H9 (cell line): ENCODE measurements around the gene ZNF202. TPM values are rescaled to one million over a fixed set of nuclear protein-coding genes. Genes with fewer than 3 reads are reported as not detected.

ENCODE experiments used
- DNase-seq: peaks from one replicate; pipeline ENCODE4 v3.0.0-alpha.2; 2017
- H2AFZ ChIP-seq: one replicate; pipeline ENCODE4 v1.6.1; 2013; ENCODE audit warnings: mild to moderate bottlenecking, low read length, control low read depth, moderate library complexity
- H2AK5ac ChIP-seq: 2 replicates; pipeline ENCODE4 v1.6.1; 2013; ENCODE audit warnings: low read length, control low read depth, mixed read lengths; ENCODE audit not compliant: insufficient read length
- H2BK120ac ChIP-seq: one replicate; pipeline ENCODE4 v1.6.1; 2013; ENCODE audit warnings: low read depth, mild to moderate bottlenecking, low read length, control low read depth, inconsistent platforms; ENCODE audit not compliant: poor library complexity, severe bottlenecking
- H2BK12ac ChIP-seq: 2 replicates; pipeline ENCODE4 v1.6.1; 2013; ENCODE audit warnings: low read length, control low read depth, mixed read lengths, low read depth; ENCODE audit not compliant: insufficient read length
- H2BK15ac ChIP-seq: 2 replicates; pipeline ENCODE4 v1.6.1; 2013; ENCODE audit warnings: low read depth, low read length, control low read depth
- H2BK20ac ChIP-seq: one replicate; pipeline ENCODE4 v1.6.1; 2013; ENCODE audit warnings: low read depth, mild to moderate bottlenecking, low read length, control low read depth, inconsistent platforms; ENCODE audit not compliant: poor library complexity, severe bottlenecking
- H2BK5ac ChIP-seq: 2 replicates; pipeline ENCODE4 v1.6.1; 2013; ENCODE audit warnings: low read length, control low read depth, mixed read lengths; ENCODE audit not compliant: insufficient read length
- H3K14ac ChIP-seq: 2 replicates; pipeline ENCODE4 v1.6.1; 2013; ENCODE audit warnings: low read length, control low read depth; ENCODE audit not compliant: insufficient read depth
- H3K18ac ChIP-seq: 2 replicates; pipeline ENCODE4 v1.6.1; 2013; ENCODE audit warnings: low read depth, mild to moderate bottlenecking, mixed read lengths, low read length, control low read depth; ENCODE audit not compliant: insufficient read length
- H3K23ac ChIP-seq: 2 replicates; pipeline ENCODE4 v1.6.1; 2013; ENCODE audit warnings: low read length, control low read depth, mixed read lengths, low read depth; ENCODE audit not compliant: insufficient read length
- H3K23me2 ChIP-seq: 2 replicates; pipeline ENCODE4 v1.6.1; 2013; ENCODE audit warnings: low read depth, mild to moderate bottlenecking, mixed read lengths, low read length, control low read depth; ENCODE audit not compliant: insufficient read length, poor library complexity, severe bottlenecking
- H3K27ac ChIP-seq: 2 replicates; pipeline ENCODE4 v1.5.1; 2013; ENCODE audit warnings: low read length, control low read depth, mixed read lengths, low read depth; ENCODE audit not compliant: insufficient read length
- H3K27me3 ChIP-seq: 2 replicates; pipeline ENCODE4 v1.6.1; 2013; ENCODE audit warnings: low read length, control low read depth, inconsistent platforms; ENCODE audit not compliant: insufficient read depth
- H3K4ac ChIP-seq: 2 replicates; pipeline ENCODE4 v1.6.1; 2013; ENCODE audit warnings: low read depth, mild to moderate bottlenecking, control low read depth, inconsistent platforms, low read length, moderate library complexity
- H3K4me1 ChIP-seq: 2 replicates; pipeline ENCODE4 v1.6.1; 2013; ENCODE audit warnings: low read length, control low read depth, inconsistent platforms; ENCODE audit not compliant: insufficient read depth
- H3K4me2 ChIP-seq: 2 replicates; pipeline ENCODE4 v1.6.1; 2013; ENCODE audit warnings: low read length, control low read depth, mixed read lengths; ENCODE audit not compliant: insufficient read length, insufficient read depth
- H3K56ac ChIP-seq: 2 replicates; pipeline ENCODE4 v1.6.1; 2013; ENCODE audit warnings: low read depth, mild to moderate bottlenecking, mixed read lengths, low read length, control low read depth; ENCODE audit not compliant: insufficient read length
- H3K79me1 ChIP-seq: 2 replicates; pipeline ENCODE4 v1.6.1; 2013; ENCODE audit warnings: low read depth, mild to moderate bottlenecking, moderate library complexity, low read length, control low read depth, inconsistent platforms; ENCODE audit not compliant: insufficient read depth, poor library complexity, severe bottlenecking
- H3K79me2 ChIP-seq: 2 replicates; pipeline ENCODE4 v1.6.1; 2013; ENCODE audit warnings: low read length, control low read depth, inconsistent platforms; ENCODE audit not compliant: insufficient read depth
- H3K9ac ChIP-seq: 2 replicates; pipeline ENCODE4 v1.6.1; 2013; ENCODE audit warnings: low read length, control low read depth, mixed read lengths; ENCODE audit not compliant: insufficient read length; ENCODE audit errors: extremely low read depth
- H3K9me3 ChIP-seq: one replicate; pipeline ENCODE4 v1.6.1; 2013; ENCODE audit warnings: low read depth, low read length, inconsistent platforms; ENCODE audit not compliant: control insufficient read depth
- H3T11ph ChIP-seq: one replicate; pipeline ENCODE4 v1.6.1; 2013; ENCODE audit warnings: mild to moderate bottlenecking, low read length, control low read depth, inconsistent platforms
- H4K20me1 ChIP-seq: one replicate; pipeline ENCODE4 v1.6.1; 2013; ENCODE audit not compliant: control insufficient read depth, insufficient read length, insufficient read depth
- H4K5ac ChIP-seq: 2 replicates; pipeline ENCODE4 v1.6.1; 2013; ENCODE audit warnings: low read depth, mild to moderate bottlenecking, mixed read lengths, low read length, control low read depth; ENCODE audit not compliant: insufficient read length
- H4K8ac ChIP-seq: replicated peaks from 2 replicates; pipeline ENCODE4 v1.6.1; 2013; ENCODE audit warnings: low read length, control low read depth, mixed read lengths, low read depth; ENCODE audit not compliant: insufficient read length
- H4K91ac ChIP-seq: 2 replicates; pipeline ENCODE4 v1.6.1; 2013; ENCODE audit warnings: low read depth, mild to moderate bottlenecking, moderate library complexity, mixed read lengths, low read length, control low read depth; ENCODE audit not compliant: insufficient read length
- H3K27ac Mint-ChIP-seq, 3 experiments: 2 replicates in 2 of 3; 3 replicates in 1 of 3; pipeline ENCODE4 v1.8.0; 2020 to 2021; ENCODE audit warnings: mixed read lengths in 3 of 3, mild to moderate bottlenecking in 1 of 3, moderate library complexity in 1 of 3
- H3K27me3 Mint-ChIP-seq: 2 replicates; pipeline ENCODE4 v1.8.0; 2021; ENCODE audit warnings: low read depth, mild to moderate bottlenecking, moderate library complexity, mixed read lengths
- H3K36me3 Mint-ChIP-seq, 3 experiments: 2 replicates in 2 of 3; 3 replicates in 1 of 3; pipeline ENCODE4 v1.8.0; 2020 to 2021; ENCODE audit warnings: low read depth in 3 of 3, mixed read lengths in 3 of 3; ENCODE audit not compliant: insufficient read depth in 1 of 3
- H3K4me1 Mint-ChIP-seq, 2 experiments: 2 replicates each; pipeline ENCODE4 v1.8.0; 2020; ENCODE audit warnings: mixed read lengths in 2 of 2
- H3K4me3 Mint-ChIP-seq, 2 experiments: 2 replicates in 1 of 2; 3 replicates in 1 of 2; pipeline ENCODE4 v1.8.0; 2020 to 2021; ENCODE audit warnings: mild to moderate bottlenecking in 2 of 2, mixed read lengths in 2 of 2, moderate library complexity in 1 of 2
- H3K9me3 Mint-ChIP-seq, 2 experiments: 2 replicates in 1 of 2; 3 replicates in 1 of 2; pipeline ENCODE4 v1.8.0; 2020; ENCODE audit warnings: mild to moderate bottlenecking in 2 of 2, mixed read lengths in 2 of 2, moderate library complexity in 1 of 2
- WGBS: extraction: QIAGEN DNeasy Blood & Tissue Kit; methylation state at CpG from one replicate; pipeline ENCODE4 v1.1.7; 2013; ENCODE audit warnings: missing lambda C conversion rate, low lambda C conversion rate, mixed read lengths; ENCODE audit not compliant: insufficient read length; ENCODE audit errors: extremely low coverage; 5-methylcytosine and 5-hydroxymethylcytosine counted together
- total RNA-seq: library from RNA; stranded (reverse); gene quantifications from 2 replicates; pipeline ENCODE4 v1.2.1, GENCODE V29; 2021
- TF ChIP-seq, protein P1 (sequence below): fragments of 200-600 bp; sonication (generic); conservative IDR thresholded peaks from 3 replicates; pipeline ENCODE4 v1.8.0; 2021; ENCODE audit warnings: antibody characterized with exemption, mild to moderate bottlenecking

The ZNF202 gene
- total RNA-seq, 1 experiment from 2014 or later = 49.2 TPM

DNA sequence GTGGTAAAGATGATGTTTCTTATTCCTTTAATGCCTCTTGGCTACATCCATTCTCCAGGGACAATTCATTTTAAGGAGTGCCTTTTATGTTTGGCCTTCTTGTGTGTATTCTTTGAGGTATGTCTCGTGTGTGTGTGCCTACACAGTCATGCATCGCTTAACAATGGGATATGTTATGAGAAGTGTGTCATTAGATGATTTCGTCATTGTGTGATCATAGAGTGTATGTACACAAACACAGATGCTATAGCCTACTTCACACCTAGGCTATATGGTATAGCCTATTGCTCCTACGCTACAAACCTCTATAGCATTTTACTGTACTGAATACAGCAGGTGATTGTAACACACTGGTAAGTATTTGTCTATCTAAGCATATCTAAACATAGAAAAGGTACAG lies 23.0 kb downstream of the ZNF202 start:
- no peaks in the 10 kb centered on the region for H3K79me2 ChIP-seq
- TF ChIP-seq, protein P1, sequence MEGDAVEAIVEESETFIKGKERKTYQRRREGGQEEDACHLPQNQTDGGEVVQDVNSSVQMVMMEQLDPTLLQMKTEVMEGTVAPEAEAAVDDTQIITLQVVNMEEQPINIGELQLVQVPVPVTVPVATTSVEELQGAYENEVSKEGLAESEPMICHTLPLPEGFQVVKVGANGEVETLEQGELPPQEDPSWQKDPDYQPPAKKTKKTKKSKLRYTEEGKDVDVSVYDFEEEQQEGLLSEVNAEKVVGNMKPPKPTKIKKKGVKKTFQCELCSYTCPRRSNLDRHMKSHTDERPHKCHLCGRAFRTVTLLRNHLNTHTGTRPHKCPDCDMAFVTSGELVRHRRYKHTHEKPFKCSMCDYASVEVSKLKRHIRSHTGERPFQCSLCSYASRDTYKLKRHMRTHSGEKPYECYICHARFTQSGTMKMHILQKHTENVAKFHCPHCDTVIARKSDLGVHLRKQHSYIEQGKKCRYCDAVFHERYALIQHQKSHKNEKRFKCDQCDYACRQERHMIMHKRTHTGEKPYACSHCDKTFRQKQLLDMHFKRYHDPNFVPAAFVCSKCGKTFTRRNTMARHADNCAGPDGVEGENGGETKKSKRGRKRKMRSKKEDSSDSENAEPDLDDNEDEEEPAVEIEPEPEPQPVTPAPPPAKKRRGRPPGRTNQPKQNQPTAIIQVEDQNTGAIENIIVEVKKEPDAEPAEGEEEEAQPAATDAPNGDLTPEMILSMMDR = no peak
- no peak overlapping the region for H3K14ac ChIP-seq
- no peak overlapping the region for H3K4me3 Mint-ChIP-seq
- H3K4me1 ChIP-seq = no peaks in the 10 kb centered on the region
- no peak for DNase-seq
- H2BK5ac ChIP-seq = no peak overlapping the region
- no peak overlapping the region for H3K4ac ChIP-seq
- no peak overlapping the region for H3K23ac ChIP-seq
- no peak overlapping the region for H2BK20ac ChIP-seq
- no peak overlapping the region for H2AK5ac ChIP-seq
- no peaks in the 10 kb centered on the region for H3K4me1 Mint-ChIP-seq
- no peak overlapping the region for H2BK120ac ChIP-seq
- no peak overlapping the region for H3T11ph ChIP-seq
- H2BK12ac ChIP-seq = no peak overlapping the region
- H2AFZ ChIP-seq = no peak overlapping the region
- no peaks in the 10 kb centered on the region for H3K27me3 Mint-ChIP-seq
- no peaks in the 10 kb centered on the region for H3K27me3 ChIP-seq
- H3K23me2 ChIP-seq = no peaks in the 10 kb centered on the region
- H4K8ac ChIP-seq = no peak overlapping the region
- no peak overlapping the region for H3K4me2 ChIP-seq
- no peak overlapping the region for H3K56ac ChIP-seq
- H4K20me1 ChIP-seq = no peaks in the 10 kb centered on the region
- no peak overlapping the region for H4K91ac ChIP-seq
- no peak overlapping the region for H3K27ac ChIP-seq
- H3K9me3 ChIP-seq = no peaks in the 10 kb centered on the region
- no peak overlapping the region for H3K9ac ChIP-seq
- no peaks in the 10 kb centered on the region; a peak in 2 of 5 replicates for H3K9me3 Mint-ChIP-seq
- WGBS = no CpG with 5 or more reads among the region's 4 CpGs
- no peaks in the 10 kb centered on the region for H3K79me1 ChIP-seq
- no peak overlapping the region for H3K18ac ChIP-seq
- H2BK15ac ChIP-seq = no peak overlapping the region
- peaks cover 0 to 4% (median 4%) of the 10 kb centered on the region in 3 experiments; a peak in 6 of 7 replicates for H3K36me3 Mint-ChIP-seq
- no peak overlapping the region for H4K5ac ChIP-seq
- H3K27ac Mint-ChIP-seq = no peak overlapping the region; a peak in 1 of 7 replicates
